Chondrocyte (in vitro differentiated cells): ENCODE measurements around the gene COL20A1. TPM values are rescaled to one million over a fixed set of nuclear protein-coding genes. Genes with fewer than 3 reads are reported as not detected.

Experiments used
- DNase-seq: peaks from one replicate; pipeline ENCODE4 v3.0.0; 2021; ENCODE audit warnings: mixed read lengths, low spot score
- H3K27ac Mint-ChIP-seq: one replicate; pipeline ENCODE4 v1.8.0; 2021; ENCODE audit warnings: mild to moderate bottlenecking, moderate library complexity, mixed read lengths; ENCODE audit not compliant: unreplicated experiment
- H3K27me3 Mint-ChIP-seq: 2 replicates; pipeline ENCODE4 v1.8.0; 2021; ENCODE audit warnings: low read depth, mixed read lengths
- H3K36me3 Mint-ChIP-seq: 2 replicates; pipeline ENCODE4 v1.8.0; 2021; ENCODE audit warnings: low read depth, mixed read lengths
- H3K4me1 Mint-ChIP-seq: 2 replicates; pipeline ENCODE4 v1.8.0; 2021; ENCODE audit warnings: low read depth, mild to moderate bottlenecking, mixed read lengths
- H3K4me3 Mint-ChIP-seq: one replicate; pipeline ENCODE4 v1.8.0; 2021; ENCODE audit warnings: mild to moderate bottlenecking, moderate library complexity, mixed read lengths; ENCODE audit not compliant: unreplicated experiment
- H3K9me3 Mint-ChIP-seq: 2 replicates; pipeline ENCODE4 v1.8.0; 2021; ENCODE audit warnings: low read depth, mixed read lengths
- CTCF ChIP-seq: fragments of 200-600 bp; sonication (generic); IDR thresholded peaks from 2 replicates; pipeline ENCODE4 v1.5.0; 2021; ENCODE audit warnings: antibody characterized with exemption, mild to moderate bottlenecking, moderate library complexity
- total RNA-seq: library from RNA; stranded (reverse); gene quantifications from 3 replicates; pipeline ENCODE4 v1.2.1, GENCODE V29; 2021

The COL20A1 gene
- total RNA-seq, 1 donor from 2014 or later: not detected

GRCh38 chr20:63355781-63356295 is 62.9 kb downstream of the COL20A1 start:
- Mint-ChIP-seq H3K27ac (no peak overlapping the region), H3K36me3 (no peaks in the 10 kb centered on the region), H3K4me1 (no peaks in the 10 kb centered on the region), H3K4me3 (no peak overlapping the region), H3K9me3 (no peaks in the 10 kb centered on the region), H3K27me3 (peaks cover 12% of the 10 kb centered on the region)
- no peak for TF ChIP-seq CTCF
- DNase-seq: no peak

- no peaks in the 10 kb centered on the region for H3K9me3 Mint-ChIP-seq
- H3K27ac Mint-ChIP-seq: no peak overlapping the region
- no peaks in the 10 kb centered on the region for H3K4me1 Mint-ChIP-seq
- no peak for TF ChIP-seq CTCF
- no peak overlapping the region for H3K4me3 Mint-ChIP-seq
- DNase-seq: no peak
- H3K27me3 Mint-ChIP-seq: peaks cover 12% of the 10 kb centered on the region
- H3K36me3 Mint-ChIP-seq: no peaks in the 10 kb centered on the region
Observed at GRCh38 chr20:63356511-63356910, 63.5 kb downstream of the COL20A1 start.

- no peaks in the 10 kb centered on the region for H3K9me3 Mint-ChIP-seq
- H3K4me1 Mint-ChIP-seq: no peaks in the 10 kb centered on the region
- no peak overlapping the region for H3K4me3 Mint-ChIP-seq
- H3K27ac Mint-ChIP-seq: no peak overlapping the region
- DNase-seq: no peak
- TF ChIP-seq CTCF: no peak
- H3K36me3 Mint-ChIP-seq: no peaks in the 10 kb centered on the region
- H3K27me3 Mint-ChIP-seq: peaks cover 12% of the 10 kb centered on the region
Observed at GRCh38 chr20:63356931-63357879, 64.2 kb downstream of the COL20A1 start.

- no peak for TF ChIP-seq CTCF
- no peaks in the 10 kb centered on the region for H3K36me3 Mint-ChIP-seq
- no peak overlapping the region for H3K27ac Mint-ChIP-seq
- no peaks in the 10 kb centered on the region for H3K4me1 Mint-ChIP-seq
- no peaks in the 10 kb centered on the region for H3K9me3 Mint-ChIP-seq
- no peak for DNase-seq
- H3K27me3 Mint-ChIP-seq: peaks cover 20% of the 10 kb centered on the region
- no peak overlapping the region for H3K4me3 Mint-ChIP-seq
Observed at GRCh38 chr20:63357921-63358905, 65.2 kb downstream of the COL20A1 start.
